Fibroblast of skin of abdomen (primary cell): Measurements from ENCODE around the gene ATXN1.
"Not testable (repeated sequence)": the region's sequence is repeated elsewhere in the genome, so short reads cannot be mapped to it uniquely, and the experiment has no call there.

Source experiments
- DNase-seq: peaks from one replicate; pipeline ENCODE4 v3.0.0-alpha.2; 2013

The ATXN1 gene

GRCh38 chr6:16404456-16404855 lies 356.8 kb downstream of the ATXN1 start:
- no peak for DNase-seq

- DNase-seq, result no peak
Observed at GRCh38 chr6:16403831-16404230, 357.4 kb downstream of the ATXN1 start.

- DNase-seq, result no peak
Observed at GRCh38 chr6:16402581-16402900, 358.7 kb downstream of the ATXN1 start.

- no peak for DNase-seq
Observed at GRCh38 chr6:16400248-16400760, 361.0 kb downstream of the ATXN1 start.

GRCh38 chr6:16399695-16400094 lies 361.6 kb downstream of the ATXN1 start:
- DNase-seq, result no peak

- no peak for DNase-seq
Observed at GRCh38 chr6:16399158-16399557, 362.1 kb downstream of the ATXN1 start.

GRCh38 chr6:16398587-16398986 lies 362.7 kb downstream of the ATXN1 start:
- DNase-seq, result peak; percentile 71

GRCh38 chr6:16397623-16398022 lies 363.6 kb downstream of the ATXN1 start:
- DNase-seq, result no peak

GRCh38 chr6:16396497-16397319 lies 364.6 kb downstream of the ATXN1 start:
- no peak for DNase-seq

- no peak for DNase-seq
Observed at GRCh38 chr6:16394632-16395031, 366.6 kb downstream of the ATXN1 start.

- no peak for DNase-seq
Observed at GRCh38 chr6:16393326-16393725, 367.9 kb downstream of the ATXN1 start.

- no peak for DNase-seq
Observed at GRCh38 chr6:16392010-16392409, 369.2 kb downstream of the ATXN1 start.

- DNase-seq, result no peak
Observed at GRCh38 chr6:16391451-16391912, 369.8 kb downstream of the ATXN1 start.

GRCh38 chr6:16390909-16391450 lies 370.3 kb downstream of the ATXN1 start:
- DNase-seq, result not testable (repeated sequence)

GRCh38 chr6:16389642-16390041 lies 371.6 kb downstream of the ATXN1 start:
- DNase-seq, result no peak

GRCh38 chr6:16388488-16388887 lies 372.8 kb downstream of the ATXN1 start:
- DNase-seq, result peak; percentile 60

- no peak for DNase-seq
Observed at GRCh38 chr6:16386057-16386456, 375.2 kb downstream of the ATXN1 start.

GRCh38 chr6:16383607-16384206 lies 377.6 kb downstream of the ATXN1 start:
- no peak for DNase-seq

- DNase-seq, result not testable (repeated sequence)
Observed at GRCh38 chr6:16381968-16382367, 379.3 kb downstream of the ATXN1 start.

- no peak for DNase-seq
Observed at GRCh38 chr6:16380220-16380809, 380.9 kb downstream of the ATXN1 start.

GRCh38 chr6:16378360-16378759 lies 382.9 kb downstream of the ATXN1 start:
- not testable (repeated sequence) for DNase-seq

- no peak for DNase-seq
Observed at GRCh38 chr6:16377470-16377869, 383.8 kb downstream of the ATXN1 start.

- no peak for DNase-seq
Observed at GRCh38 chr6:16375843-16376242, 385.4 kb downstream of the ATXN1 start.
